Neural cell (in vitro differentiated cells): ENCODE measurements around the gene SH3PXD2A. TPM values are rescaled to one million over a fixed set of nuclear protein-coding genes. Genes with fewer than 3 reads are reported as not detected.

Source experiments
- H2AFZ ChIP-seq: fragments of 200-600, 300-800 bp; sonication (generic), shearing (Covaris generic); 2 replicates; pipeline ENCODE4 v1.6.0; 2014; ENCODE audit warnings: low read depth, mild to moderate bottlenecking, antibody characterized with exemption, low read length, moderate library complexity
- H3F3A ChIP-seq: fragments of 200-600 bp; shearing (Covaris generic); 2 replicates; pipeline ENCODE4 v1.6.1; 2016; ENCODE audit warnings: mild to moderate bottlenecking, moderate library complexity, mixed read lengths, antibody characterized with exemption, low read length; ENCODE audit not compliant: insufficient read depth, poor library complexity, severe bottlenecking
- H3K27ac ChIP-seq: fragments of 200-600, 300-800 bp; sonication (generic), shearing (Covaris generic); 2 replicates; pipeline ENCODE4 v1.5.1; 2014; ENCODE audit warnings: mild to moderate bottlenecking, low read length, moderate library complexity
- H3K27me3 ChIP-seq: fragments of 300-800, 200-600 bp; sonication (generic), shearing (Covaris generic); 2 replicates; pipeline ENCODE4 v1.6.0; 2014; ENCODE audit warnings: mild to moderate bottlenecking, low read depth, low read length, moderate library complexity; ENCODE audit not compliant: insufficient read depth
- H3K36me3 ChIP-seq: fragments of 300-800, 200-600 bp; sonication (generic), shearing (Covaris generic); 2 replicates; pipeline ENCODE4 v1.5.1; 2014; ENCODE audit warnings: mild to moderate bottlenecking, antibody characterized with exemption, low read length, moderate library complexity; ENCODE audit not compliant: insufficient read depth
- H3K4me2 ChIP-seq: fragments of 300-800, 200-600 bp; sonication (generic), shearing (Covaris generic); 2 replicates; pipeline ENCODE4 v1.6.0; 2014; ENCODE audit warnings: mild to moderate bottlenecking, low read length
- H3K4me3 ChIP-seq: fragments of 300-800, 200-600 bp; sonication (generic), shearing (Covaris generic); 2 replicates; pipeline ENCODE4 v1.5.1; 2014; ENCODE audit warnings: mild to moderate bottlenecking, low read length, moderate library complexity
- H3K79me2 ChIP-seq: fragments of 200-600 bp; shearing (Covaris generic); replicated peaks from 2 replicates; pipeline ENCODE4 v1.6.0; 2014; ENCODE audit warnings: mild to moderate bottlenecking, low read length, moderate library complexity; ENCODE audit not compliant: insufficient read depth
- H3K9ac ChIP-seq: fragments of 300-800, 200-600 bp; sonication (generic), shearing (Covaris generic); 2 replicates; pipeline ENCODE4 v1.6.1; 2016; ENCODE audit warnings: mild to moderate bottlenecking, low read length, mixed read lengths
- H3K9me2 ChIP-seq: fragments of 200-600 bp; shearing (Covaris generic); 2 replicates; pipeline ENCODE4 v1.6.1; 2016; ENCODE audit warnings: mild to moderate bottlenecking, low read length, mixed read lengths; ENCODE audit not compliant: insufficient read depth
- H3K9me3 ChIP-seq: fragments of 200-600, 300-800 bp; sonication (generic), shearing (Covaris generic); 2 replicates; pipeline ENCODE4 v1.6.1; 2016; ENCODE audit warnings: mild to moderate bottlenecking, mixed run types, low read length, moderate library complexity, mixed read lengths
- H4K20me1 ChIP-seq: fragments of 200-600 bp; shearing (Covaris generic); 2 replicates; pipeline ENCODE4 v1.6.1; 2016; ENCODE audit warnings: mild to moderate bottlenecking, mixed run types; ENCODE audit not compliant: insufficient read depth
- EP300 ChIP-seq: fragments of 450-650 bp; conservative IDR thresholded peaks from 2 replicates; pipeline ENCODE4 v1.6.1; 2014; ENCODE audit warnings: antibody characterized with exemption, mild to moderate bottlenecking, moderate library complexity; ENCODE audit not compliant: poor library complexity, severe bottlenecking
- EZH2 ChIP-seq: fragments of 200-600, 300-800 bp; shearing (Covaris generic), sonication (generic); IDR thresholded peaks from 2 replicates; pipeline ENCODE4 v1.6.1; 2014; ENCODE audit warnings: antibody characterized with exemption, low read length, borderline replicate concordance, mild to moderate bottlenecking; ENCODE audit not compliant: insufficient read depth, poor library complexity, severe bottlenecking
- MXI1 ChIP-seq: fragments of 450-650 bp; conservative IDR thresholded peaks from 2 replicates; pipeline ENCODE4 v1.6.1; 2014; ENCODE audit warnings: antibody characterized with exemption, mild to moderate bottlenecking; ENCODE audit not compliant: poor library complexity, severe bottlenecking
- POLR2AphosphoS5 ChIP-seq: IDR thresholded peaks from 2 replicates; pipeline ENCODE4 v1.6.1; 2012
- RAD21 ChIP-seq: fragments of 450-650 bp; conservative IDR thresholded peaks from 2 replicates; pipeline ENCODE4 v1.6.1; 2014; ENCODE audit warnings: antibody characterized with exemption, mild to moderate bottlenecking, moderate library complexity
- SMC3 ChIP-seq: fragments of 450-650 bp; conservative IDR thresholded peaks from 2 replicates; pipeline ENCODE4 v1.6.1; 2014; ENCODE audit warnings: antibody characterized with exemption, mild to moderate bottlenecking, moderate library complexity; ENCODE audit not compliant: poor library complexity
- TAF1 ChIP-seq: IDR thresholded peaks from 2 replicates; pipeline ENCODE4 v1.6.1; 2012; ENCODE audit warnings: low read depth
- polyA plus RNA-seq: library from polyadenylated mRNA; depleted of rRNA; stranded (reverse); fragments of >200 nt; gene quantifications from 2 replicates; pipeline ENCODE4 v1.2.3, GENCODE V29; 2014
- TF ChIP-seq, protein P1 (sequence below): fragments of 450-650 bp; IDR thresholded peaks from 2 replicates; pipeline ENCODE4 v1.5.1; 2014; ENCODE audit warnings: antibody characterized with exemption, mild to moderate bottlenecking, moderate library complexity; ENCODE audit not compliant: poor library complexity, severe bottlenecking
- TF ChIP-seq, protein P2 (sequence below): IDR thresholded peaks from 2 replicates; pipeline ENCODE4 v1.6.1; 2012; ENCODE audit warnings: borderline replicate concordance

SH3PXD2A gene
- polyA plus RNA-seq, 1 donor from 2014 or later = 5.2 TPM

GRCh38 chr10:103795634-103796270, 59.6 kb downstream of the SH3PXD2A start (continued):
- no peak for TF ChIP-seq EZH2

- Histone ChIP-seq H3K9ac (no peak overlapping the region), H3K27ac (no peak overlapping the region), H3K36me3 (no peaks in the 10 kb centered on the region), H2AFZ (no peak overlapping the region), H3F3A (no peaks in the 10 kb centered on the region), H3K27me3 (no peaks in the 10 kb centered on the region), H3K4me2 (no peak overlapping the region), H4K20me1 (no peaks in the 10 kb centered on the region), H3K9me3 (no peaks in the 10 kb centered on the region), H3K79me2 (no peaks in the 10 kb centered on the region), H3K9me2 (no peaks in the 10 kb centered on the region), H3K4me3 (no peak overlapping the region)
- TF ChIP-seq MXI1 = no peak
- no peak for TF ChIP-seq EZH2
- TF ChIP-seq, protein P1, sequence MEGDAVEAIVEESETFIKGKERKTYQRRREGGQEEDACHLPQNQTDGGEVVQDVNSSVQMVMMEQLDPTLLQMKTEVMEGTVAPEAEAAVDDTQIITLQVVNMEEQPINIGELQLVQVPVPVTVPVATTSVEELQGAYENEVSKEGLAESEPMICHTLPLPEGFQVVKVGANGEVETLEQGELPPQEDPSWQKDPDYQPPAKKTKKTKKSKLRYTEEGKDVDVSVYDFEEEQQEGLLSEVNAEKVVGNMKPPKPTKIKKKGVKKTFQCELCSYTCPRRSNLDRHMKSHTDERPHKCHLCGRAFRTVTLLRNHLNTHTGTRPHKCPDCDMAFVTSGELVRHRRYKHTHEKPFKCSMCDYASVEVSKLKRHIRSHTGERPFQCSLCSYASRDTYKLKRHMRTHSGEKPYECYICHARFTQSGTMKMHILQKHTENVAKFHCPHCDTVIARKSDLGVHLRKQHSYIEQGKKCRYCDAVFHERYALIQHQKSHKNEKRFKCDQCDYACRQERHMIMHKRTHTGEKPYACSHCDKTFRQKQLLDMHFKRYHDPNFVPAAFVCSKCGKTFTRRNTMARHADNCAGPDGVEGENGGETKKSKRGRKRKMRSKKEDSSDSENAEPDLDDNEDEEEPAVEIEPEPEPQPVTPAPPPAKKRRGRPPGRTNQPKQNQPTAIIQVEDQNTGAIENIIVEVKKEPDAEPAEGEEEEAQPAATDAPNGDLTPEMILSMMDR = no peak
- no peak for TF ChIP-seq RAD21
- no peak for TF ChIP-seq POLR2AphosphoS5
- TF ChIP-seq SMC3 = no peak
Measured at GRCh38 chr10:103794996-103795395, 60.4 kb downstream of the SH3PXD2A start.

GRCh38 chr10:103793920-103794883, 61.2 kb downstream of the SH3PXD2A start:
- Histone ChIP-seq H3K36me3 (no peaks in the 10 kb centered on the region), H3K4me2 (no peak overlapping the region), H3K27me3 (no peaks in the 10 kb centered on the region), H3K9ac (no peak overlapping the region), H2AFZ (no peak overlapping the region), H3K4me3 (no peak overlapping the region), H4K20me1 (no peaks in the 10 kb centered on the region), H3K27ac (no peak overlapping the region), H3K9me2 (no peaks in the 10 kb centered on the region), H3K9me3 (no peaks in the 10 kb centered on the region), H3K79me2 (no peaks in the 10 kb centered on the region), H3F3A (no peaks in the 10 kb centered on the region)
- TF ChIP-seq, protein P2, sequence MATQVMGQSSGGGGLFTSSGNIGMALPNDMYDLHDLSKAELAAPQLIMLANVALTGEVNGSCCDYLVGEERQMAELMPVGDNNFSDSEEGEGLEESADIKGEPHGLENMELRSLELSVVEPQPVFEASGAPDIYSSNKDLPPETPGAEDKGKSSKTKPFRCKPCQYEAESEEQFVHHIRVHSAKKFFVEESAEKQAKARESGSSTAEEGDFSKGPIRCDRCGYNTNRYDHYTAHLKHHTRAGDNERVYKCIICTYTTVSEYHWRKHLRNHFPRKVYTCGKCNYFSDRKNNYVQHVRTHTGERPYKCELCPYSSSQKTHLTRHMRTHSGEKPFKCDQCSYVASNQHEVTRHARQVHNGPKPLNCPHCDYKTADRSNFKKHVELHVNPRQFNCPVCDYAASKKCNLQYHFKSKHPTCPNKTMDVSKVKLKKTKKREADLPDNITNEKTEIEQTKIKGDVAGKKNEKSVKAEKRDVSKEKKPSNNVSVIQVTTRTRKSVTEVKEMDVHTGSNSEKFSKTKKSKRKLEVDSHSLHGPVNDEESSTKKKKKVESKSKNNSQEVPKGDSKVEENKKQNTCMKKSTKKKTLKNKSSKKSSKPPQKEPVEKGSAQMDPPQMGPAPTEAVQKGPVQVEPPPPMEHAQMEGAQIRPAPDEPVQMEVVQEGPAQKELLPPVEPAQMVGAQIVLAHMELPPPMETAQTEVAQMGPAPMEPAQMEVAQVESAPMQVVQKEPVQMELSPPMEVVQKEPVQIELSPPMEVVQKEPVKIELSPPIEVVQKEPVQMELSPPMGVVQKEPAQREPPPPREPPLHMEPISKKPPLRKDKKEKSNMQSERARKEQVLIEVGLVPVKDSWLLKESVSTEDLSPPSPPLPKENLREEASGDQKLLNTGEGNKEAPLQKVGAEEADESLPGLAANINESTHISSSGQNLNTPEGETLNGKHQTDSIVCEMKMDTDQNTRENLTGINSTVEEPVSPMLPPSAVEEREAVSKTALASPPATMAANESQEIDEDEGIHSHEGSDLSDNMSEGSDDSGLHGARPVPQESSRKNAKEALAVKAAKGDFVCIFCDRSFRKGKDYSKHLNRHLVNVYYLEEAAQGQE = no peak
- TF ChIP-seq TAF1 (no peak), MXI1 (no peak), EZH2 (no peak), RAD21 (no peak), EP300 (no peak), POLR2AphosphoS5 (no peak), SMC3 (no peak)
- TF ChIP-seq, protein P1 = no peak
